ENCODE measurements around the gene NLGN1.

Gene NLGN1

GRCh38 chr3:173630849-173631248 lies 233.3 kb downstream of the NLGN1 start:
- Histone ChIP-seq H3K4me3 (ENCODE audit: severe bottlenecking) (no peak overlapping the region), H3K9me3 (ENCODE audit: severe bottlenecking) (no peaks in the 10 kb centered on the region)
- no peak for ATAC-seq (ENCODE audit: low read depth)

DNA sequence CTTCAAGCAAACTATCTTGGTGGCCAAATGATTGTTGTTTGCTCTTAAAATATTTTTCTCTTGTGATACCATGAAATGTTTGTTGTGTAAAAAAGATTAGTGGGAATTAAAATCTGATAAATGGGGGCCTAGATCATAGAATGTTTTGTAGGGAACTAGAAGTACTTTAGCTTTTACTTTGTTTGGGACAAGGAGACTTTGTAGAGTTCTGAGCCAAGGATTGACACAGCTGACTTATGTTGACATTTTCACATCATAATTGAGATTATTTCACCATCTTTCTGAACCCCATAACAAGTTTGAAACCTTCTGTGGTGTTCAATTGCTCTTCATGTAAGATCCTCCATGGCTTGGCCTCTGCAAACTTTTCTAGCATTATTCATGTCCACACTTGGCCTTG lies 235.4 kb downstream of the NLGN1 start:
- ATAC-seq (ENCODE audit: low read depth): no peak
- DNase-seq (ENCODE audit: low spot score): no peak
- Histone ChIP-seq H3K4me3 (ENCODE audit: severe bottlenecking) (no peak overlapping the region), H3K27me3 (ENCODE audit: insufficient read depth, poor library complexity, severe bottlenecking) (peaks cover 4% of the 10 kb centered on the region), H3K27ac (ENCODE audit: poor library complexity, severe bottlenecking) (no peak overlapping the region), H3K9me3 (ENCODE audit: severe bottlenecking) (no peaks in the 10 kb centered on the region), H3K4me1 (ENCODE audit: insufficient read depth, poor library complexity, severe bottlenecking) (no peaks in the 10 kb centered on the region), H3K36me3 (ENCODE audit: low read depth) (no peaks in the 10 kb centered on the region)
- TF ChIP-seq CTCF (IDR thresholded peaks at IDR 0.05; ENCODE audit: poor library complexity, severe bottlenecking): no peak

More at GRCh38 chr3:173630849-173631248, 233.3 kb downstream of the NLGN1 start:
- no peak for TF ChIP-seq CTCF (IDR thresholded peaks at IDR 0.05; ENCODE audit: poor library complexity, severe bottlenecking)
- no peak for DNase-seq (ENCODE audit: low spot score)
- H3K4me1 ChIP-seq (ENCODE audit: insufficient read depth, poor library complexity, severe bottlenecking): no peaks in the 10 kb centered on the region
- H3K27me3 ChIP-seq (ENCODE audit: insufficient read depth, poor library complexity, severe bottlenecking): peaks cover 4% of the 10 kb centered on the region
- H3K36me3 ChIP-seq (ENCODE audit: low read depth): no peaks in the 10 kb centered on the region
- H3K27ac ChIP-seq (ENCODE audit: poor library complexity, severe bottlenecking): no peak overlapping the region

DNA sequence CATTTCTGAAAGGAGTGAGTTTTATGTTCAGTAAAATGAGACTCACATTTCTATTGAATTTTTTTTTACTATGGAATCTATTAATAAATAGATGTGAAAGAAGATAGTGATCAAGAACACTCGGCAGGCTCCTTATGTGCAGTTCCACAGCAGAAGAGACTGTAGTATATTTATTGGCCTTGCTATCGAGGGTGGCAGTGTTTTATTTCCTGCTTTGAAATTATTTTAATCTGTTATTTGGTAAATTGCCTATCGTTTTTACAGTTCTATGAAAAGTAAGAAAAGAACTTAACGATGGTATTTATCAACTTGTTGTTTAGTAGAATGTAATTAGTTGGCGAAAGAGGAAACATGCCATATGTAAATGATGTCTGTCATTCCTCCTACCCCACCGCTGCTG lies 238.3 kb downstream of the NLGN1 start:
- Histone ChIP-seq H3K36me3 (ENCODE audit: low read depth) (no peaks in the 10 kb centered on the region), H3K27ac (ENCODE audit: poor library complexity, severe bottlenecking) (no peak overlapping the region), H3K9me3 (ENCODE audit: severe bottlenecking) (no peaks in the 10 kb centered on the region), H3K4me3 (ENCODE audit: severe bottlenecking) (no peak overlapping the region), H3K27me3 (ENCODE audit: insufficient read depth, poor library complexity, severe bottlenecking) (no peaks in the 10 kb centered on the region), H3K4me1 (ENCODE audit: insufficient read depth, poor library complexity, severe bottlenecking) (no peaks in the 10 kb centered on the region)
- no peak for DNase-seq (ENCODE audit: low spot score)
- no peak for TF ChIP-seq CTCF (IDR thresholded peaks at IDR 0.05; ENCODE audit: poor library complexity, severe bottlenecking)
- ATAC-seq (ENCODE audit: low read depth): no peak

GRCh38 chr3:173639098-173639497 lies 241.6 kb downstream of the NLGN1 start:
- DNase-seq (ENCODE audit: low spot score): no peak
- Histone ChIP-seq H3K27ac (ENCODE audit: poor library complexity, severe bottlenecking) (no peak overlapping the region), H3K4me3 (ENCODE audit: severe bottlenecking) (no peak overlapping the region)

More at GRCh38 chr3:173639098-173639497, 241.6 kb downstream of the NLGN1 start:
- Histone ChIP-seq H3K9me3 (ENCODE audit: severe bottlenecking) (no peaks in the 10 kb centered on the region), H3K4me1 (ENCODE audit: insufficient read depth, poor library complexity, severe bottlenecking) (no peaks in the 10 kb centered on the region), H3K36me3 (ENCODE audit: low read depth) (no peaks in the 10 kb centered on the region), H3K27me3 (ENCODE audit: insufficient read depth, poor library complexity, severe bottlenecking) (no peaks in the 10 kb centered on the region)
- no peak for TF ChIP-seq CTCF (IDR thresholded peaks at IDR 0.05; ENCODE audit: poor library complexity, severe bottlenecking)
- no peak for ATAC-seq (ENCODE audit: low read depth)

Data from RWPE2 (cell line).